Measurements from ENCODE around the gene ATPAF2.

GRCh38 chr17:17971431-17972125, 67.4 kb downstream of the ATPAF2 start:
- TF ChIP-seq CTCF (conservative IDR thresholded peaks at IDR 0.05; ENCODE audit: low read depth in 2 of 2) (no peak), STAT1 (IDR thresholded peaks at IDR 0.05; ENCODE audit: unreplicated experiment) (no peak), REST (IDR thresholded peaks at IDR 0.05; ENCODE audit: unreplicated experiment) (no peak), POLR2AphosphoS5 (IDR thresholded peaks at IDR 0.05; ENCODE audit: low read depth) (no peak), EZH2 (IDR thresholded peaks at IDR 0.05; ENCODE audit: low read depth, unreplicated experiment) (no peak), CREB1 (CRISPR knock-in tag; IDR thresholded peaks at IDR 0.05; ENCODE audit: low read depth) (no peak), EZH2phosphoT487 (IDR thresholded peaks at IDR 0.05; ENCODE audit: unreplicated experiment) (no peak), ZNF331 (CRISPR knock-in tag; IDR thresholded peaks at IDR 0.05; ENCODE audit: low read depth) (no peak), ZNF114 (CRISPR knock-in tag; IDR thresholded peaks at IDR 0.05) (no peak)
- TF ChIP-seq, protein P1, sequence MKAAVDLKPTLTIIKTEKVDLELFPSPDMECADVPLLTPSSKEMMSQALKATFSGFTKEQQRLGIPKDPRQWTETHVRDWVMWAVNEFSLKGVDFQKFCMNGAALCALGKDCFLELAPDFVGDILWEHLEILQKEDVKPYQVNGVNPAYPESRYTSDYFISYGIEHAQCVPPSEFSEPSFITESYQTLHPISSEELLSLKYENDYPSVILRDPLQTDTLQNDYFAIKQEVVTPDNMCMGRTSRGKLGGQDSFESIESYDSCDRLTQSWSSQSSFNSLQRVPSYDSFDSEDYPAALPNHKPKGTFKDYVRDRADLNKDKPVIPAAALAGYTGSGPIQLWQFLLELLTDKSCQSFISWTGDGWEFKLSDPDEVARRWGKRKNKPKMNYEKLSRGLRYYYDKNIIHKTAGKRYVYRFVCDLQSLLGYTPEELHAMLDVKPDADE (IDR thresholded peaks at IDR 0.05) = no peak
